Thyroid gland (tissue), 4 donors: ENCODE data around the gene CACNA1G. TPM values are rescaled to one million over a fixed set of nuclear protein-coding genes. Genes with fewer than 3 reads are reported as not detected.

Experiments used
- DNase-seq, 2 donors: peaks; one replicate each; pipeline ENCODE4 v3.0.0-alpha.2; 2019
- H3K27ac ChIP-seq, 3 donors: fragments of 200-600 bp; sonication (generic); 1 replicate in 2 of 3; 2 replicates in 1 of 3; pipeline ENCODE4 v1.5.1; 2016 to 2019; ENCODE audit warnings: mild to moderate bottlenecking in 1 of 3, moderate library complexity in 1 of 3
- H3K27me3 ChIP-seq: fragments of 200-600 bp; sonication (generic); one replicate; pipeline ENCODE4 v1.5.1; 2019
- H3K36me3 ChIP-seq, 2 donors: fragments of 200-600 bp; sonication (generic); one replicate each; pipeline ENCODE4 v1.5.1; 2016 to 2019
- H3K4me1 ChIP-seq, 2 donors: fragments of 200-600 bp; sonication (generic); one replicate each; pipeline ENCODE4 v1.5.1; 2017 to 2019
- H3K4me3 ChIP-seq, 3 donors: fragments of 200-600 bp; sonication (generic); replicated peaks in 1 of 3; 1 replicate in 2 of 3; 2 replicates in 1 of 3; pipeline ENCODE4 v1.5.1; 2016; ENCODE audit warnings: mild to moderate bottlenecking in 1 of 3
- H3K9me3 ChIP-seq: fragments of 200-600 bp; sonication (generic); one replicate; pipeline ENCODE4 v1.5.1; 2017
- POLR2A ChIP-seq, 2 donors: fragments of 450-650 bp; IDR thresholded peaks; one replicate each; pipeline ENCODE4 v1.6.1; 2017; ENCODE audit warnings: antibody characterized with exemption in 2 of 2, mild to moderate bottlenecking in 2 of 2, moderate library complexity in 1 of 2
- WGBS, 2 donors: methylation state at CpG; one replicate each; pipeline ENCODE4 v1.1.5; 2017; 5-methylcytosine and 5-hydroxymethylcytosine counted together
- intact Hi-C: fragments of 100-400 bp; cut with DNase I; formaldehyde crosslinking; loops from one replicate; pipeline ENCODE4 v1.15.1; 2023
- total RNA-seq, 4 donors: library from RNA; depleted of rRNA; stranded (reverse); fragments of >200 nt; gene quantifications; one replicate each; pipeline ENCODE4 v1.2.3, GENCODE V29; 2016
- TF ChIP-seq, protein P1 (sequence below), 6 experiments: fragments of 200-600 bp in 3 of 6; fragments of 450-650 bp in 3 of 6; sonication (generic) in 3 of 6; IDR thresholded peaks; one replicate each; pipeline ENCODE4 v1.5.1; 2016 to 2019; ENCODE audit warnings: antibody characterized with exemption in 6 of 6, mild to moderate bottlenecking in 2 of 6, inconsistent platforms in 1 of 6, moderate library complexity in 1 of 6

CACNA1G gene
- total RNA-seq, 4 donors from 2014 or later = 0.13 to 3.3 (median 0.52) TPM

DNA sequence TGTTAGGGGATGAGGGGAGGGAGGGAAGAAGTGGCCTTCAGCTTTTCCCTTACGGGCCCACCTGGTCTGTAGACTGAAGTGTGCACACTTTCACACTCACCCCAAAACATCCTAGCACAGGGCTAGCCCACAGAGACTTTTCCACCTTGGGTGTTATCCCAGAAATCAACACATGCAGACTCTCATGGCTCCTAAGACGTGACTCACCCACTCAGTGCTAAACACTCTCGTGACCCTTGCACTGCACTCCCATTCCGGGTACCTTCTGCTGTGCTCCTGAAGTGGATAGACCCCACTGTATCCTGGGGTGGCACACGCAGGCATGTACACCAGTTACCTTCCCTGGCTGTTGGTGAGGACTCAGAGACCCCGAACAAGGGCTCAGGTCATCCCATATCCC lies 51.1 kb downstream of the CACNA1G start:
- DNase-seq = no peak
- intact Hi-C loops = no loop called here
- Histone ChIP-seq H3K4me3 (no peak overlapping the region), H3K27ac (no peak overlapping the region), H3K9me3 (no peaks in the 10 kb centered on the region), H3K27me3 (no peaks in the 10 kb centered on the region), H3K4me1 (peaks cover 0 to 16% of the 10 kb centered on the region in 2 donors), H3K36me3 (no peaks in the 10 kb centered on the region)
- WGBS, 2 donors = 89 to 95% methylated on average over 5 to 6 of the region's 6 CpGs
- TF ChIP-seq, protein P1, sequence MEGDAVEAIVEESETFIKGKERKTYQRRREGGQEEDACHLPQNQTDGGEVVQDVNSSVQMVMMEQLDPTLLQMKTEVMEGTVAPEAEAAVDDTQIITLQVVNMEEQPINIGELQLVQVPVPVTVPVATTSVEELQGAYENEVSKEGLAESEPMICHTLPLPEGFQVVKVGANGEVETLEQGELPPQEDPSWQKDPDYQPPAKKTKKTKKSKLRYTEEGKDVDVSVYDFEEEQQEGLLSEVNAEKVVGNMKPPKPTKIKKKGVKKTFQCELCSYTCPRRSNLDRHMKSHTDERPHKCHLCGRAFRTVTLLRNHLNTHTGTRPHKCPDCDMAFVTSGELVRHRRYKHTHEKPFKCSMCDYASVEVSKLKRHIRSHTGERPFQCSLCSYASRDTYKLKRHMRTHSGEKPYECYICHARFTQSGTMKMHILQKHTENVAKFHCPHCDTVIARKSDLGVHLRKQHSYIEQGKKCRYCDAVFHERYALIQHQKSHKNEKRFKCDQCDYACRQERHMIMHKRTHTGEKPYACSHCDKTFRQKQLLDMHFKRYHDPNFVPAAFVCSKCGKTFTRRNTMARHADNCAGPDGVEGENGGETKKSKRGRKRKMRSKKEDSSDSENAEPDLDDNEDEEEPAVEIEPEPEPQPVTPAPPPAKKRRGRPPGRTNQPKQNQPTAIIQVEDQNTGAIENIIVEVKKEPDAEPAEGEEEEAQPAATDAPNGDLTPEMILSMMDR (IDR thresholded peaks at IDR 0.05) = no peak
- TF ChIP-seq POLR2A (IDR thresholded peaks at IDR 0.05) = no peak

- Histone ChIP-seq H3K4me3 (no peak overlapping the region), H3K9me3 (no peaks in the 10 kb centered on the region), H3K27me3 (no peaks in the 10 kb centered on the region), H3K27ac (no peak overlapping the region), H3K36me3 (no peaks in the 10 kb centered on the region), H3K4me1 (peaks cover 0 to 16% of the 10 kb centered on the region in 2 donors)
- TF ChIP-seq POLR2A (IDR thresholded peaks at IDR 0.05) = no peak
- TF ChIP-seq, protein P1 (IDR thresholded peaks at IDR 0.05) = no peak
- WGBS, 2 donors = 95 to 98% methylated on average over 12 of the region's 12 CpGs
- DNase-seq = no peak
- intact Hi-C loops = no loop called here
These were observed 51.8 kb downstream of the CACNA1G start for GRCh38 chr17:50612281-50612680.

DNA sequence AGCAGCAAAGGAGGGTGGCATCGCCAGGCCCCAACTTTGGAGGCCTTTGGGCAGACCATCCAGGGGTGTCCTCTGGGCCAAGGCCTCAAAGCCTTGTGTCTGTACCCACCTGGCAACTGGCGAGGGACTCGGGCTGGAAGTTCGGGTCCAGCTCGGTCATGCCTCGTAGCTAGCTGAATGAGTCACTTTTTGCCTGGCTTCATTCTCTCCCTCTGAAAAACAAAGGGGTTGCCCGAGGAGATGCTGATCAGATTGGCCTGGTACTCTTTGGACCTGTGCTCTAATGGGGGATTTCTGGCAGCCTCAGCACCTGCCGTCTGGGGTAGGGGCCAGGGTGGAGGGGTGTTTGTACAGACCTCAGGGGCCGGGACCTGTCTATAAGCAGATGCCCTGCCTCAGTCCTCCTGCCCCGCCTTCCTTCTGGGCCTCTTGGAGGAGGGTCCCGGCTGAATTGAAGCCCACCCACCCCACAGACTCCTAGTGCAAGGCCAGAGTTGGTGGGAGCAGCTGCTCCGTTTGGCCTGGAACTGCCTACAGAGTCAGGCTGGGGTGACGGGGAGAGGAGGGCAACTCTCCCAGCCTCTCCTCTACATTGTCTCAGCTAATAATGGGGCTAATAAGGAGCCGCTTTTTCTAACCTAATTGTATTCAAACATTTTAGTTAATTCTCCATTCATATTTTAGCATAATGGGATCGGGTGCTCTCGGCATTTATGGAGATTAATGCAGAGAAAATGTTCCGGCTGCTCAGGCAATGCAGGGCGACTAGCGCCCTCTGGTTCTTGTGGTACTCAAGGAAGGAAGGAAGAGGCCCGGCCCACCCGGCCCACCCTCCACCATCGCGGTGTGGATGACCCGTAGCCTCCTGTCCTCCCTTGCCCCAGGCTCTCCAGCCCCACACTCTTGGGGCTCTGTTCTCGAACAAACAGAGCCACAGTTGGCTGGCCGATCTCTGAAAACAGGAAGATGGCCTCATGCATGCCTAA lies 52.8 kb downstream of the CACNA1G start:
- Histone ChIP-seq H3K36me3 (no peaks in the 10 kb centered on the region), H3K27me3 (no peaks in the 10 kb centered on the region), H3K27ac (no peak overlapping the region), H3K4me1 (peaks cover 0 to 16% of the 10 kb centered on the region in 2 donors), H3K4me3 (no peak overlapping the region), H3K9me3 (no peaks in the 10 kb centered on the region)
- WGBS, 2 donors = 54 to 60% methylated on average over 24 to 25 of the region's 26 CpGs
- TF ChIP-seq POLR2A (IDR thresholded peaks at IDR 0.05) = no peak
- TF ChIP-seq, protein P1 (IDR thresholded peaks at IDR 0.05) = peak in 1 of 6 experiments; percentile 7
- peak in 1 of 2 donors; percentile 40 for DNase-seq
- intact Hi-C loops = no loop called here

- no peak for DNase-seq
- peaks cover 0 to 16% of the 10 kb centered on the region in 2 donors for H3K4me1 ChIP-seq
- H3K9me3 ChIP-seq = no peaks in the 10 kb centered on the region
- H3K36me3 ChIP-seq = no peaks in the 10 kb centered on the region
- intact Hi-C loops = no loop called here
- no peak overlapping the region for H3K27ac ChIP-seq
- WGBS, 2 donors = 69 to 80% methylated on average over 10 to 11 of the region's 11 CpGs
- H3K4me3 ChIP-seq = no peak overlapping the region
- H3K27me3 ChIP-seq = no peaks in the 10 kb centered on the region
- TF ChIP-seq, protein P1 (IDR thresholded peaks at IDR 0.05) = no peak
- no peak for TF ChIP-seq POLR2A (IDR thresholded peaks at IDR 0.05)
These were observed 54.0 kb downstream of the CACNA1G start for GRCh38 chr17:50614471-50615051.

DNA sequence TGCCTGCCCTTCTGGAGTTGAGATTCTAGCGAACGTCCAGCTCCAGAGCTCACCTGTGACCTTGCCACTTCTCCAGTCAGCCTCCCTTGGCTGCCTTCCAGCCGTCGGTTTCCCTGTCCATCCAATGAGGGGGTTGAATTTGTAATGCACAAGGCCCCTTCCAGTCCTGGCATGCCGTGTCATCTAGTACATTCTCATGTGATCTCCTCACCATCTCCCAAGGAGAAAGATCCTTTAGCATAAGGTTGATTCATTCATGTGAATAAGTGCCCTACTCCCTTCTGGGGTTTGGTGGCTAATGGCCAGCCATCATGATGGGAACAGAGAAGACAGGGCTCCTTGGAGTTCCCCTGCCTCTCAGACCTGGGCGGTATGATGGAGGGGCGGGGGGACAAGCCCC lies 55.3 kb downstream of the CACNA1G start:
- 75 to 83% methylated on average over 7 of the region's 7 CpGs for WGBS, 2 donors
- Histone ChIP-seq H3K4me3 (no peak overlapping the region), H3K4me1 (peaks cover 0 to 16% of the 10 kb centered on the region in 2 donors), H3K9me3 (no peaks in the 10 kb centered on the region), H3K27ac (no peak overlapping the region), H3K27me3 (no peaks in the 10 kb centered on the region), H3K36me3 (no peaks in the 10 kb centered on the region)
- DNase-seq = no peak
- intact Hi-C loops = no loop called here
- TF ChIP-seq, protein P1 (IDR thresholded peaks at IDR 0.05) = no peak
- TF ChIP-seq POLR2A (IDR thresholded peaks at IDR 0.05) = no peak
